H1 (cell line): Measurements from ENCODE around the gene TBKBP1.

Source experiments
- CBX8 ChIP-seq: fragments of 300-800, 300-1000 bp; sonication (generic); IDR thresholded peaks from 2 replicates; pipeline ENCODE4 v1.7.1; 2016; ENCODE audit warnings: low read depth, low read length, borderline replicate concordance
- CEBPB ChIP-seq: IDR thresholded peaks from 2 replicates; pipeline ENCODE4 v1.6.1; 2012; ENCODE audit warnings: low read depth, low read length
- CHD2 ChIP-seq: IDR thresholded peaks from 2 replicates; pipeline ENCODE4 v1.6.1; 2012; ENCODE audit warnings: low read length, improper control_type of control experiment
- EP300 ChIP-seq, 2 experiments: IDR thresholded peaks; 1 replicate in 1 of 2; 2 replicates in 1 of 2; pipeline ENCODE4 v1.6.1; 2011 to 2012; ENCODE audit warnings: low read depth in 2 of 2, low read length in 2 of 2, mild to moderate bottlenecking in 2 of 2, borderline replicate concordance in 1 of 2, inconsistent platforms in 1 of 2, moderate library complexity in 1 of 2
- EZH2 ChIP-seq: fragments of 200-600 bp; sonication (generic); IDR thresholded peaks from 2 replicates; pipeline ENCODE4 v1.7.1; 2012; ENCODE audit warnings: low read depth, mild to moderate bottlenecking, moderate library complexity, low read length, inconsistent platforms; ENCODE audit not compliant: severe bottlenecking
- POLR2A ChIP-seq, 2 experiments: IDR thresholded peaks; 1 replicate in 1 of 2; 2 replicates in 1 of 2; pipeline ENCODE4 v1.6.1; 2011; ENCODE audit warnings: low read depth in 2 of 2, low read length in 2 of 2, mild to moderate bottlenecking in 2 of 2; ENCODE audit errors: control extremely low read depth in 1 of 2
- SIN3A ChIP-seq, 2 experiments: IDR thresholded peaks in 1 of 2; conservative IDR thresholded peaks in 1 of 2; 2 replicates each; pipeline ENCODE4 v1.6.1; 2011 to 2012; ENCODE audit warnings: low read length in 2 of 2, improper control_type of control experiment in 1 of 2, low read depth in 1 of 2, mild to moderate bottlenecking in 1 of 2
- SP1 ChIP-seq: IDR thresholded peaks from 2 replicates; pipeline ENCODE4 v1.6.1; 2011; ENCODE audit warnings: low read depth, low read length
- TBP ChIP-seq: IDR thresholded peaks from 2 replicates; pipeline ENCODE4 v1.6.1; 2011; ENCODE audit warnings: low read depth, low read length, improper control_type of control experiment
- TF ChIP-seq, protein P1 (sequence below), 3 experiments: IDR thresholded peaks; 1 replicate in 2 of 3; 2 replicates in 1 of 3; pipeline versions ENCODE4 v1.5.1 to v1.6.1; 2011; ENCODE audit warnings: low read length in 3 of 3, mild to moderate bottlenecking in 3 of 3, inconsistent platforms in 2 of 3, low read depth in 1 of 3, moderate library complexity in 1 of 3; ENCODE audit not compliant: insufficient read depth in 1 of 3; ENCODE audit errors: control extremely low read depth in 1 of 3
- TF ChIP-seq, protein P2 (sequence below): IDR thresholded peaks from 2 replicates; pipeline ENCODE4 v1.6.1; 2012; ENCODE audit warnings: inconsistent platforms

DNA sequence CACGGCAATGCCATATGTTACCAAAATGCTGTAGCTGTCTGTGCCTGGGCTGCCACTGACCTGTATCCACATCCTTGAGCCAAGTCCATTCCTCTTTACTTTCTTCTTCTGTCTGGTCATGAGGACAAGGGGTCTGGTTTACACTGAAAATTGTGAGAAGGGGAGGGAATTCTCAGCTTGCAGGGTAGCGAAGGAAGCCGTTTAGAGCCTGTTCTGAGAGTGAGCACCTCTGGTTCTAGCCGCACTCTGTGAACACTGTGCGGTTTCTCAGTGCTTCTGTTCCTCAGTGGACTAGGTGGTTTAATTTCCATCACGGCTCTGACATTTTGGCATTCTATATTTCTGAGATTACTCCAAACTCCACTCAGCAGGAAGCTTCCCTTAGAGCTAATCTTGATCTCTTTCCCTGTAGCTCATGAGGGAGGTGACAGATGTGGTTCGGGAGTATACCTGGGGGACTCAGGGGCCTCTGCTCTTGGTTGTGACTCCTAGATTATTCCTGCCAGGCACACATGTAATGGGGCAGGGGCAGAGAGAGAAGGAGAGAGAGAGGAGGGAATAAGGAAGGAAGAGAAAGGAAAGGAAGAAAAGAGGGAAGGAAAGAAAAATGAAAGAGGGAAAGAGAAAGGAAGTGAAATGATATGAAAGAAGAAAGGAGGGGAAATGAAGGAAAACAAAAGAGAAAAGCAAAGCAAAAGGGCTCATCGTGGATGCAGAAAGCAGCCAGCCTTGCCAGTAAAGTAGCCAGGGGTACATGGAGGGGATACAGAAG is 24.9 kb downstream of the TBKBP1 start:
- TF ChIP-seq CBX8 (no peak), EP300 (IDR thresholded peaks at IDR 0.05; ENCODE audit: borderline replicate concordance in 1 of 2, low read depth in 2 of 2, low read length in 2 of 2) (no peak), CHD2 (no peak), SIN3A (conservative IDR thresholded peaks at IDR 0.05 in 1 of 2, IDR thresholded peaks at IDR 0.05 in 1 of 2; ENCODE audit: low read depth in 1 of 2, low read length in 2 of 2) (no peak), CEBPB (no peak), EZH2 (no peak), SP1 (no peak), POLR2A (IDR thresholded peaks at IDR 0.05; ENCODE audit: control extremely low read depth in 1 of 2, low read depth in 2 of 2, low read length in 2 of 2) (no peak), TBP (no peak)
- TF ChIP-seq, protein P1, sequence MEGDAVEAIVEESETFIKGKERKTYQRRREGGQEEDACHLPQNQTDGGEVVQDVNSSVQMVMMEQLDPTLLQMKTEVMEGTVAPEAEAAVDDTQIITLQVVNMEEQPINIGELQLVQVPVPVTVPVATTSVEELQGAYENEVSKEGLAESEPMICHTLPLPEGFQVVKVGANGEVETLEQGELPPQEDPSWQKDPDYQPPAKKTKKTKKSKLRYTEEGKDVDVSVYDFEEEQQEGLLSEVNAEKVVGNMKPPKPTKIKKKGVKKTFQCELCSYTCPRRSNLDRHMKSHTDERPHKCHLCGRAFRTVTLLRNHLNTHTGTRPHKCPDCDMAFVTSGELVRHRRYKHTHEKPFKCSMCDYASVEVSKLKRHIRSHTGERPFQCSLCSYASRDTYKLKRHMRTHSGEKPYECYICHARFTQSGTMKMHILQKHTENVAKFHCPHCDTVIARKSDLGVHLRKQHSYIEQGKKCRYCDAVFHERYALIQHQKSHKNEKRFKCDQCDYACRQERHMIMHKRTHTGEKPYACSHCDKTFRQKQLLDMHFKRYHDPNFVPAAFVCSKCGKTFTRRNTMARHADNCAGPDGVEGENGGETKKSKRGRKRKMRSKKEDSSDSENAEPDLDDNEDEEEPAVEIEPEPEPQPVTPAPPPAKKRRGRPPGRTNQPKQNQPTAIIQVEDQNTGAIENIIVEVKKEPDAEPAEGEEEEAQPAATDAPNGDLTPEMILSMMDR (IDR thresholded peaks at IDR 0.05; ENCODE audit: control extremely low read depth in 1 of 3, insufficient read depth in 1 of 3, low read depth in 1 of 3, low read length in 3 of 3), result no peak
- TF ChIP-seq, protein P2, sequence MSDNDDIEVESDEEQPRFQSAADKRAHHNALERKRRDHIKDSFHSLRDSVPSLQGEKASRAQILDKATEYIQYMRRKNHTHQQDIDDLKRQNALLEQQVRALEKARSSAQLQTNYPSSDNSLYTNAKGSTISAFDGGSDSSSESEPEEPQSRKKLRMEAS, result no peak
